H9 (cell line): ENCODE measurements around the gene MAP4K1. TPM values are rescaled to one million over a fixed set of nuclear protein-coding genes. Genes with fewer than 3 reads are reported as not detected.
A peak's percentile ranks its signal among the peaks of the same experiment; 100 is the strongest.

ENCODE experiments used
- DNase-seq: peaks from one replicate; pipeline ENCODE4 v3.0.0-alpha.2; 2017
- H2AFZ ChIP-seq: one replicate; pipeline ENCODE4 v1.6.1; 2013; ENCODE audit warnings: mild to moderate bottlenecking, low read length, control low read depth, moderate library complexity
- H2AK5ac ChIP-seq: 2 replicates; pipeline ENCODE4 v1.6.1; 2013; ENCODE audit warnings: low read length, control low read depth, mixed read lengths; ENCODE audit not compliant: insufficient read length
- H2BK120ac ChIP-seq: one replicate; pipeline ENCODE4 v1.6.1; 2013; ENCODE audit warnings: low read depth, mild to moderate bottlenecking, low read length, control low read depth, inconsistent platforms; ENCODE audit not compliant: poor library complexity, severe bottlenecking
- H2BK12ac ChIP-seq: 2 replicates; pipeline ENCODE4 v1.6.1; 2013; ENCODE audit warnings: low read length, control low read depth, mixed read lengths, low read depth; ENCODE audit not compliant: insufficient read length
- H2BK15ac ChIP-seq: 2 replicates; pipeline ENCODE4 v1.6.1; 2013; ENCODE audit warnings: low read depth, low read length, control low read depth
- H2BK20ac ChIP-seq: one replicate; pipeline ENCODE4 v1.6.1; 2013; ENCODE audit warnings: low read depth, mild to moderate bottlenecking, low read length, control low read depth, inconsistent platforms; ENCODE audit not compliant: poor library complexity, severe bottlenecking
- H2BK5ac ChIP-seq: 2 replicates; pipeline ENCODE4 v1.6.1; 2013; ENCODE audit warnings: low read length, control low read depth, mixed read lengths; ENCODE audit not compliant: insufficient read length
- H3K14ac ChIP-seq: 2 replicates; pipeline ENCODE4 v1.6.1; 2013; ENCODE audit warnings: low read length, control low read depth; ENCODE audit not compliant: insufficient read depth
- H3K18ac ChIP-seq: 2 replicates; pipeline ENCODE4 v1.6.1; 2013; ENCODE audit warnings: low read depth, mild to moderate bottlenecking, mixed read lengths, low read length, control low read depth; ENCODE audit not compliant: insufficient read length
- H3K23ac ChIP-seq: 2 replicates; pipeline ENCODE4 v1.6.1; 2013; ENCODE audit warnings: low read length, control low read depth, mixed read lengths, low read depth; ENCODE audit not compliant: insufficient read length
- H3K23me2 ChIP-seq: 2 replicates; pipeline ENCODE4 v1.6.1; 2013; ENCODE audit warnings: low read depth, mild to moderate bottlenecking, mixed read lengths, low read length, control low read depth; ENCODE audit not compliant: insufficient read length, poor library complexity, severe bottlenecking
- H3K27ac ChIP-seq: 2 replicates; pipeline ENCODE4 v1.5.1; 2013; ENCODE audit warnings: low read length, control low read depth, mixed read lengths, low read depth; ENCODE audit not compliant: insufficient read length
- H3K27me3 ChIP-seq: 2 replicates; pipeline ENCODE4 v1.6.1; 2013; ENCODE audit warnings: low read length, control low read depth, inconsistent platforms; ENCODE audit not compliant: insufficient read depth
- H3K4ac ChIP-seq: 2 replicates; pipeline ENCODE4 v1.6.1; 2013; ENCODE audit warnings: low read depth, mild to moderate bottlenecking, control low read depth, inconsistent platforms, low read length, moderate library complexity
- H3K4me1 ChIP-seq: 2 replicates; pipeline ENCODE4 v1.6.1; 2013; ENCODE audit warnings: low read length, control low read depth, inconsistent platforms; ENCODE audit not compliant: insufficient read depth
- H3K4me2 ChIP-seq: 2 replicates; pipeline ENCODE4 v1.6.1; 2013; ENCODE audit warnings: low read length, control low read depth, mixed read lengths; ENCODE audit not compliant: insufficient read length, insufficient read depth
- H3K56ac ChIP-seq: 2 replicates; pipeline ENCODE4 v1.6.1; 2013; ENCODE audit warnings: low read depth, mild to moderate bottlenecking, mixed read lengths, low read length, control low read depth; ENCODE audit not compliant: insufficient read length
- H3K79me1 ChIP-seq: 2 replicates; pipeline ENCODE4 v1.6.1; 2013; ENCODE audit warnings: low read depth, mild to moderate bottlenecking, moderate library complexity, low read length, control low read depth, inconsistent platforms; ENCODE audit not compliant: insufficient read depth, poor library complexity, severe bottlenecking
- H3K79me2 ChIP-seq: 2 replicates; pipeline ENCODE4 v1.6.1; 2013; ENCODE audit warnings: low read length, control low read depth, inconsistent platforms; ENCODE audit not compliant: insufficient read depth
- H3K9ac ChIP-seq: 2 replicates; pipeline ENCODE4 v1.6.1; 2013; ENCODE audit warnings: low read length, control low read depth, mixed read lengths; ENCODE audit not compliant: insufficient read length; ENCODE audit errors: extremely low read depth
- H3K9me3 ChIP-seq: one replicate; pipeline ENCODE4 v1.6.1; 2013; ENCODE audit warnings: low read depth, low read length, inconsistent platforms; ENCODE audit not compliant: control insufficient read depth
- H3T11ph ChIP-seq: one replicate; pipeline ENCODE4 v1.6.1; 2013; ENCODE audit warnings: mild to moderate bottlenecking, low read length, control low read depth, inconsistent platforms
- H4K20me1 ChIP-seq: one replicate; pipeline ENCODE4 v1.6.1; 2013; ENCODE audit not compliant: control insufficient read depth, insufficient read length, insufficient read depth
- H4K5ac ChIP-seq: 2 replicates; pipeline ENCODE4 v1.6.1; 2013; ENCODE audit warnings: low read depth, mild to moderate bottlenecking, mixed read lengths, low read length, control low read depth; ENCODE audit not compliant: insufficient read length
- H4K8ac ChIP-seq: replicated peaks from 2 replicates; pipeline ENCODE4 v1.6.1; 2013; ENCODE audit warnings: low read length, control low read depth, mixed read lengths, low read depth; ENCODE audit not compliant: insufficient read length
- H4K91ac ChIP-seq: 2 replicates; pipeline ENCODE4 v1.6.1; 2013; ENCODE audit warnings: low read depth, mild to moderate bottlenecking, moderate library complexity, mixed read lengths, low read length, control low read depth; ENCODE audit not compliant: insufficient read length
- H3K27ac Mint-ChIP-seq, 3 experiments: 2 replicates in 2 of 3; 3 replicates in 1 of 3; pipeline ENCODE4 v1.8.0; 2020 to 2021; ENCODE audit warnings: mixed read lengths in 3 of 3, mild to moderate bottlenecking in 1 of 3, moderate library complexity in 1 of 3
- H3K27me3 Mint-ChIP-seq: 2 replicates; pipeline ENCODE4 v1.8.0; 2021; ENCODE audit warnings: low read depth, mild to moderate bottlenecking, moderate library complexity, mixed read lengths
- H3K36me3 Mint-ChIP-seq, 3 experiments: 2 replicates in 2 of 3; 3 replicates in 1 of 3; pipeline ENCODE4 v1.8.0; 2020 to 2021; ENCODE audit warnings: low read depth in 3 of 3, mixed read lengths in 3 of 3; ENCODE audit not compliant: insufficient read depth in 1 of 3
- H3K4me1 Mint-ChIP-seq, 2 experiments: 2 replicates each; pipeline ENCODE4 v1.8.0; 2020; ENCODE audit warnings: mixed read lengths in 2 of 2
- H3K4me3 Mint-ChIP-seq, 2 experiments: 2 replicates in 1 of 2; 3 replicates in 1 of 2; pipeline ENCODE4 v1.8.0; 2020 to 2021; ENCODE audit warnings: mild to moderate bottlenecking in 2 of 2, mixed read lengths in 2 of 2, moderate library complexity in 1 of 2
- H3K9me3 Mint-ChIP-seq, 2 experiments: 2 replicates in 1 of 2; 3 replicates in 1 of 2; pipeline ENCODE4 v1.8.0; 2020; ENCODE audit warnings: mild to moderate bottlenecking in 2 of 2, mixed read lengths in 2 of 2, moderate library complexity in 1 of 2
- CTCF ChIP-seq: fragments of 200-600 bp; sonication (generic); conservative IDR thresholded peaks from 3 replicates; pipeline ENCODE4 v1.8.0; 2021; ENCODE audit warnings: antibody characterized with exemption, mild to moderate bottlenecking
- WGBS: extraction: QIAGEN DNeasy Blood & Tissue Kit; methylation state at CpG from one replicate; pipeline ENCODE4 v1.1.7; 2013; ENCODE audit warnings: missing lambda C conversion rate, low lambda C conversion rate, mixed read lengths; ENCODE audit not compliant: insufficient read length; ENCODE audit errors: extremely low coverage; 5-methylcytosine and 5-hydroxymethylcytosine counted together
- total RNA-seq: library from RNA; stranded (reverse); gene quantifications from 2 replicates; pipeline ENCODE4 v1.2.1, GENCODE V29; 2021

MAP4K1 gene
- total RNA-seq, 1 experiment from 2014 or later = 31.1 TPM

- Mint-ChIP-seq H3K36me3 (peaks cover 6 to 15% (median 8%) of the 10 kb centered on the region in 3 experiments), H3K4me1 (peaks cover 18 to 32% of the 10 kb centered on the region in 2 experiments), H3K27me3 (0 out of 2 replicates have a peak, but pooled peaks cover under 1% of the 10 kb centered on the region), H3K27ac (peak overlapping the region in 1 of 3 experiments; percentile 43; a peak in 1 of 7 replicates), H3K9me3 (no peaks in the 10 kb centered on the region; a peak in 1 of 5 replicates), H3K4me3 (no peak overlapping the region)
- Histone ChIP-seq H2BK20ac (no peak overlapping the region), H2BK120ac (no peak overlapping the region), H3K4me2 (no peak overlapping the region), H2BK12ac (no peak overlapping the region), H3T11ph (no peak overlapping the region), H3K79me1 (peaks cover 3% of the 10 kb centered on the region), H3K56ac (no peak overlapping the region), H4K5ac (no peak overlapping the region), H3K27ac (no peak overlapping the region), H4K20me1 (no peaks in the 10 kb centered on the region), H4K8ac (no peak overlapping the region), H2AK5ac (no peak overlapping the region), H2AFZ (no peak overlapping the region), H3K9me3 (no peaks in the 10 kb centered on the region), H3K18ac (no peak overlapping the region), H2BK5ac (no peak overlapping the region), H3K14ac (no peak overlapping the region), H3K23ac (no peak overlapping the region), H3K4ac (no peak overlapping the region), H3K27me3 (no peaks in the 10 kb centered on the region), H3K23me2 (peaks cover 5% of the 10 kb centered on the region), H3K79me2 (peaks cover 4% of the 10 kb centered on the region; the same call in 1 of the 2 replicates), H3K9ac (no peak overlapping the region), H2BK15ac (no peak overlapping the region), H4K91ac (no peak overlapping the region), H3K4me1 (peaks cover 4% of the 10 kb centered on the region; the same call in 1 of the 2 replicates)
- TF ChIP-seq CTCF = no peak
- DNase-seq = no peak
- WGBS = no CpG with 5 or more reads among the region's 6 CpGs
Measured at GRCh38 chr19:38616265-38616664, 1.5 kb downstream of the MAP4K1 start.
